ENCODE data around the gene OR14A2. TPM values are rescaled to one million over a fixed set of nuclear protein-coding genes. Genes with fewer than 3 reads are reported as not detected.

OR14A2 gene
- total RNA-seq, 1 donor from 2014 or later: not detected

Other genes with a start within 250 kb of the OR14A2 start
- gene OR2C3, start 211.7 kb downstream of the OR14A2 start, total RNA-seq: not detected
- gene GCSAML, start 199.0 kb downstream of the OR14A2 start, total RNA-seq: not detected
- not detected for gene OR2G2, start 159.8 kb downstream of the OR14A2 start, total RNA-seq
- gene OR2G3, start 142.6 kb downstream of the OR14A2 start, total RNA-seq: not detected
- not detected for gene OR13G1, start 68.4 kb downstream of the OR14A2 start, total RNA-seq
- not detected for gene OR6F1, start 31.5 kb downstream of the OR14A2 start, total RNA-seq
- gene OR14K1, start 9.5 kb downstream of the OR14A2 start, total RNA-seq: not detected
- not detected for gene OR1C1, start 12.4 kb upstream of the OR14A2 start, total RNA-seq
- gene OR14A16, start 76.0 kb upstream of the OR14A2 start, total RNA-seq: not detected
- gene OR11L1, start 93.8 kb upstream of the OR14A2 start, total RNA-seq: not detected
- gene TRIM58, start 109.0 kb upstream of the OR14A2 start, total RNA-seq: 1.2 TPM
- gene OR2W3, start 147.4 kb upstream of the OR14A2 start, total RNA-seq: not detected
- gene OR2T8, start 172.1 kb upstream of the OR14A2 start, total RNA-seq: not detected
- not detected for gene OR2AJ1, start 176.7 kb upstream of the OR14A2 start, total RNA-seq
- not detected for gene OR2L8, start 200.7 kb upstream of the OR14A2 start, total RNA-seq
- not detected for gene OR2AK2, start 217.1 kb upstream of the OR14A2 start, total RNA-seq